ENCODE data around the gene OR4D2.
A peak's percentile ranks its signal among the peaks of the same experiment; 100 is the strongest.

Gene OR4D2

DNA sequence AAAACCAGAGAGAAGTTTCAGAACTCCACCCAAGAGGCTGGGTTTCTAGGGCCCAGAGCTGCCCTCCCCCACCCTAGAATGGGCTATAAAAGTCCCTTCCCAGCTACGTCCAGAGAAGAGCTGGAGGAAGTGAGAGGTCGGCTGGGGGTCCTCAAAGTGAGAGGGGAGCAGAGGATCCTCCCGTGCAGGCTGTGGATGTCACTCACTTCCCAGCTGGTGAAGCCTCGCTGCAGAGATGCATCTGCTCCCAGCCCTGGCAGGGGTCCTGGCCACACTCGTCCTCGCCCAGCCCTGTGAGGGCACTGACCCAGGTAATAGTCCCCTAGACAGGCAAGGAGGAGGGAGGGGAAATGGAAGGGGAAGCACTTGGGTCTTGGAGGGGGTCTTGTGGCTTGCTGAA, 25.8 kb downstream of the OR4D2 start, which contains the start of gene EPX:
TSS of gene EPX (plus strand) at position 115 of the 400 bp plus-strand sequence. CDS start at position 236, 121 bp downstream.
- Histone ChIP-seq H3K4me1 (ENCODE audit: control insufficient read depth, insufficient read depth, low read length) (peaks cover 11% of the 10 kb centered on the region), H3K4me3 (ENCODE audit: low read length) (no peak within 1 kb of the TSS), H3K9me3 (ENCODE audit: control insufficient read depth, low read length) (no peaks in the 10 kb centered on the region), H3K27me3 (replicated peaks; ENCODE audit: control insufficient read depth, insufficient read depth, low read length) (peaks cover 71% of the 10 kb centered on the region), H3K9ac (ENCODE audit: low read length) (no peak within 1 kb of the TSS), H3K36me3 (ENCODE audit: control insufficient read depth, insufficient read depth, low read length, severe bottlenecking) (no peaks in the 10 kb centered on the region)
- no peak for DNase-seq (ENCODE audit: low read depth)

DNA sequence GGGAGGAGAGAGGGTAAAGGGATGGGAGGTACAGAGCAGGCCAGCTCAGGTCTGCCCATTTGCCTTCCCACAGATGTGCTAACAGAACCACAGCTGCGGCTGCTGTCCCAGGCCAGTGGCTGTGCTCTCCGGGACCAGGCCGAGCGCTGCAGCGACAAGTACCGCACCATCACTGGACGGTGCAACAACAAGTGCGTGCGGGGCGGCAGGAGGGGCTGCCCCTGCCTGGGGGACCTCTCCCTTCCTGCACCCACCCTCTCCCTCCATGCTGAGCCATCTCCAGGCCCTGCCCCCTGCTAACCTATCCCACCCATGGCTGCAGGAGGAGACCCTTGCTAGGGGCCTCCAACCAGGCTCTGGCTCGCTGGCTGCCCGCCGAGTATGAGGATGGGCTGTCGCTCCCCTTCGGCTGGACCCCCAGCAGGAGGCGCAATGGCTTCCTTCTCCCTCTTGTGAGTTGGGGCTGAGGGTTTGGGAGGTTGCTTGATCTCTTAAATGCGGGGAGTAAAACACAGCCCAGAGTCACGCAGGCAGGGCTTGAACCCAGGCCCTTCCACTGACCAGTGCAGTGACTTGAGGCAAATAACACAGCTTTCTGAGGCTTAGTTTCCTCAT, 27.0 kb downstream of the OR4D2 start:
- peaks cover 11% of the 10 kb centered on the region for H3K4me1 ChIP-seq (ENCODE audit: control insufficient read depth, insufficient read depth, low read length)
- H3K36me3 ChIP-seq (ENCODE audit: control insufficient read depth, insufficient read depth, low read length, severe bottlenecking): no peaks in the 10 kb centered on the region
- H3K4me3 ChIP-seq (ENCODE audit: low read length): no peak overlapping the region
- H3K9me3 ChIP-seq (ENCODE audit: control insufficient read depth, low read length): no peaks in the 10 kb centered on the region
- no peak for DNase-seq (ENCODE audit: low read depth)
- peaks cover 73% of the 10 kb centered on the region for H3K27me3 ChIP-seq (replicated peaks; ENCODE audit: control insufficient read depth, insufficient read depth, low read length)
- H3K9ac ChIP-seq (ENCODE audit: low read length): no peak overlapping the region

DNA sequence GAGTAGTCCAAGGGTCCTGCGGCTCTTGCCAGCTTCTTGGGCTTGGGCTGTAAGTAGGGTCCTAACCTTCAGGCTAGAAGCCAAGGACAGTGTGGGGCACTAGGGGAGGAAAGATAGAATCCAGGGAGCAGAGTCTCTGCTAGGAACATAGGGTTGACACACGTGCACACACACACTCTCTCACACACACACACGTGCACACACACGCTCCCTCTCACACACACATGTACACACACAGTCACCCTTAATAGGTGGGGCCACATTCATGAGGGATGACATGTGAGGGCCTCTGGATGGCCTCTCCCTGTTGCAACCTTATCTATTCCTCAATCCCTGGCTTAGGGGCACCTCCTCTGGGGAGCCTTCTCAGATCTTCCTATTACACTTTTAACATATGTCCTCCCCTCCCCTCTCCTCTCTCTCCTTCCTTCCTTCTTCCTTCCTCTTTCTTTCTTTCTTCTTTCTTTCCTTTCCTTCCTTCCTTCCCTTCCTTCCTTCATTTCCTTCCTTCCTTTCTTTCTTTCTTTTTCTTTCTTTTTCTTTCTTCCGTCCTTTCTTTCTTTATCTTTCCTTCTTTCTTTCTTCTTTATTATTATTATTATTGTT, 28.8 kb downstream of the OR4D2 start:
- peaks cover 87% of the 10 kb centered on the region for H3K27me3 ChIP-seq (replicated peaks; ENCODE audit: control insufficient read depth, insufficient read depth, low read length)
- H3K4me3 ChIP-seq (ENCODE audit: low read length): no peak overlapping the region
- no peak overlapping the region for H3K9ac ChIP-seq (ENCODE audit: low read length)
- H3K36me3 ChIP-seq (ENCODE audit: control insufficient read depth, insufficient read depth, low read length, severe bottlenecking): no peaks in the 10 kb centered on the region
- H3K9me3 ChIP-seq (ENCODE audit: control insufficient read depth, low read length): no peaks in the 10 kb centered on the region
- no peak for DNase-seq (ENCODE audit: low read depth)
- no peaks in the 10 kb centered on the region for H3K4me1 ChIP-seq (ENCODE audit: control insufficient read depth, insufficient read depth, low read length)

DNA sequence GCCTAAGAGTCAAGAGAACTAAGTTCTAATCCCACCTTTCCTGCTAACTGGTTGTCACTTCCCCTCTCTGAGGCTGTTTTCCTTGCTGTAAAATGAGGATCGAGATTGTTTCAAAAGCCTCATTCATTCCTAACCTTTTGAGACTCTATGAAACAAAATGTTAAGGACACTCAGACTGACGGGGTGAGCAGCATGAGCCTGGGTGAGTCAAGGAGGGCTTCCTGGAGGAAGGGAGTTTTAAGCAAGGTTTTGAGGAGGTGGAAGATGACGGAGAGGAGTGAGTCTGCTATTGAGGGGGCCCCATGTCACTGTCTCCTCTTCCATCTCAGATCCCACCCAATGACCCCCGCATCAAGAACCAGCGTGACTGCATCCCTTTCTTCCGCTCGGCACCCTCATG, 29.8 kb downstream of the OR4D2 start:
- H3K4me1 ChIP-seq (ENCODE audit: control insufficient read depth, insufficient read depth, low read length): no peaks in the 10 kb centered on the region
- H3K9ac ChIP-seq (ENCODE audit: low read length): no peak overlapping the region
- peaks cover 79% of the 10 kb centered on the region for H3K27me3 ChIP-seq (replicated peaks; ENCODE audit: control insufficient read depth, insufficient read depth, low read length)
- no peak overlapping the region for H3K4me3 ChIP-seq (ENCODE audit: low read length)
- no peaks in the 10 kb centered on the region for H3K36me3 ChIP-seq (ENCODE audit: control insufficient read depth, insufficient read depth, low read length, severe bottlenecking)
- no peaks in the 10 kb centered on the region for H3K9me3 ChIP-seq (ENCODE audit: control insufficient read depth, low read length)
- no peak for DNase-seq (ENCODE audit: low read depth)

DNA sequence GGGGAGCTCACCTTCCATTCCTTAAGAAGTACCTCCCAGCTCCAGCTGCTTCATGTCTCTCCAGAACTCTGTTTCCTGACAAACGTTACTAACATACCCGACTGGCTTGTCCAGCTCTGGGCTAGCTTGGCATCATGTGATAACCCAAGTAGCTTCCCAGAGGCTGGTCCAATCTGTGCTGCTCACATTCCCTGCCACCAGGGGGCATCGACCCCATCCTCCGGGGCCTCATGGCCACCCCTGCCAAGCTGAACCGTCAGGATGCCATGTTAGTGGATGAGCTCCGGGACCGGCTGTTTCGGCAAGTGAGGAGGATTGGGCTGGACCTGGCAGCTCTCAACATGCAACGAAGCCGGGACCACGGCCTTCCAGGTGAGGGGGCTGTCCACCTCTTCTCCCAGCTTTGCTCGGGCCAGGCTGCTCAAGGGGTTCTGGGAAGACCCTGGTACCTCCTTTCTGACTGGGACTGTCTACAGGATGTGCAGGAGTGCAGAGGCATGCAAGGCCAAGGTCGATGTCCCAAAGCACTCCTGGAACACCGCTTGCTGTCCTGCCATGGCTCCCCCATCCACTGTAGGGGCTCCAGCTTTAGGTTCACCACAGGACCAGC, 33.3 kb downstream of the OR4D2 start:
- H3K4me3 ChIP-seq (ENCODE audit: low read length): no peak overlapping the region
- no peak overlapping the region for H3K9ac ChIP-seq (ENCODE audit: low read length)
- H3K4me1 ChIP-seq (ENCODE audit: control insufficient read depth, insufficient read depth, low read length): no peaks in the 10 kb centered on the region
- H3K9me3 ChIP-seq (ENCODE audit: control insufficient read depth, low read length): no peaks in the 10 kb centered on the region
- H3K27me3 ChIP-seq (replicated peaks; ENCODE audit: control insufficient read depth, insufficient read depth, low read length): peaks cover 48% of the 10 kb centered on the region
- peak; percentile 26 for DNase-seq (ENCODE audit: low read depth)
- H3K36me3 ChIP-seq (ENCODE audit: control insufficient read depth, insufficient read depth, low read length, severe bottlenecking): no peaks in the 10 kb centered on the region

DNA sequence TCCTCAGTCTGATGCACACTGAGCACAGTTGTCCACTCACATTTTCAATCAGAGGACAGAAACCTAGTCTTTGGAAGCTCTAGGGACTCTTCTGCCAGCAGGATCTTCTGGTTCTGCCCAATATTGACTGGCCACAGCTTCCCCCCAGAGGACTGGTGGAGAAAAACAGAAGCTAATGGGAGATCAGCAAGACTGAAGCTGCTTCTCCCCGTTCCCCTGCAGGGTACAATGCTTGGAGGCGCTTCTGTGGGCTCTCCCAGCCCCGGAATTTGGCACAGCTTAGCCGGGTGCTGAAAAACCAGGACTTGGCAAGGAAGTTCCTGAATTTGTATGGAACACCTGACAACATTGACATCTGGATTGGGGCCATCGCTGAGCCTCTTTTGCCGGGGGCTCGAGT, 36.1 kb downstream of the OR4D2 start:
- no peak for DNase-seq (ENCODE audit: low read depth)

DNA sequence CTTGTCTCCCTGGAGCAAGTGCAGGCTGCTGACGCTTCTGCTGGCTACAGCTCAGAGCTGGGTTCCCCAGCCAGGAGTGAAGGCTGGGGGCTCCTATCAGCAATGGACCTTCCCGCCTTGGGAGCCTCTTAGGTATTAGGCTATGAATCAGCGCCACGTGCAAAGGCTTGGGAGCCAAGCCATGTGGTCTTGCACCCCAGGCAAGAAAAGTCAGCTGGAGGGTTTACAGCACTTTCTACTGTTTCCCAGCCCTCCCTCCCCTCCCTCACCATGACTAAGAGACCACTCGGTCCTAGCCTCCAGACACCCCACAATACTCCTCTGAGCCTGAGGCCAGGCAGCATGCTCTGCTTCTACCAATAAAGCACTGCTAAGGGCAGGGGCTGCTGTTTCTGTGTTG, 38.0 kb downstream of the OR4D2 start:
- Histone ChIP-seq H3K9ac (ENCODE audit: low read length) (no peak overlapping the region), H3K4me1 (ENCODE audit: control insufficient read depth, insufficient read depth, low read length) (no peaks in the 10 kb centered on the region), H3K9me3 (ENCODE audit: control insufficient read depth, low read length) (no peaks in the 10 kb centered on the region), H3K27me3 (replicated peaks; ENCODE audit: control insufficient read depth, insufficient read depth, low read length) (peaks cover 10% of the 10 kb centered on the region), H3K36me3 (ENCODE audit: control insufficient read depth, insufficient read depth, low read length, severe bottlenecking) (peaks cover 29% of the 10 kb centered on the region), H3K4me3 (ENCODE audit: low read length) (no peak overlapping the region)
- no peak for DNase-seq (ENCODE audit: low read depth)

More for the DNA sequence above, 36.1 kb downstream of the OR4D2 start:
- no peaks in the 10 kb centered on the region for H3K4me1 ChIP-seq (ENCODE audit: control insufficient read depth, insufficient read depth, low read length)
- H3K4me3 ChIP-seq (ENCODE audit: low read length): no peak overlapping the region
- H3K9me3 ChIP-seq (ENCODE audit: control insufficient read depth, low read length): no peaks in the 10 kb centered on the region
- H3K27me3 ChIP-seq (replicated peaks; ENCODE audit: control insufficient read depth, insufficient read depth, low read length): peaks cover 29% of the 10 kb centered on the region
- no peak overlapping the region for H3K9ac ChIP-seq (ENCODE audit: low read length)
- peaks cover 16% of the 10 kb centered on the region for H3K36me3 ChIP-seq (ENCODE audit: control insufficient read depth, insufficient read depth, low read length, severe bottlenecking)

DNA sequence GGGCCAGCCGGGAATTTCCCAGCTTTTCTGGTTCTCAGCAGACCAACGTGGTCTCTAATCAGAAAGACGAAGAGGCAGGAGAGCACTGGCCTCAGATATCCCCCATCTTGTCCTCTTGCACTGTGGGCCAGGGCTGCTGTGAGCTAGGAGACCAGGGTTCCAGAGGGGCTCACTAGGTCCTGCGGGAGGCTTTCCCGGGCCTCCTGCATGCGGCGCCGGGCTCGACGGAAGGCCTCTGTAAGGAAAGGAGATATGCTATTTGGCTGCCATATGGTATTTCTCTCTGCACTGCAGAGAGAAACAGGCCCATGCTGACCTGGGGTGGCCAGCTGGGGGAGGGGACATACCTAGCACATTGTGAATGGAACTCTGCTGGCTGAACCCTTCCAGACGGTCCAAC, 39.2 kb downstream of the OR4D2 start:
- Histone ChIP-seq H3K36me3 (ENCODE audit: control insufficient read depth, insufficient read depth, low read length, severe bottlenecking) (peaks cover 38% of the 10 kb centered on the region), H3K9me3 (ENCODE audit: control insufficient read depth, low read length) (no peaks in the 10 kb centered on the region), H3K27me3 (replicated peaks; ENCODE audit: control insufficient read depth, insufficient read depth, low read length) (no peaks in the 10 kb centered on the region), H3K9ac (ENCODE audit: low read length) (no peak overlapping the region), H3K4me1 (ENCODE audit: control insufficient read depth, insufficient read depth, low read length) (no peaks in the 10 kb centered on the region), H3K4me3 (ENCODE audit: low read length) (no peak overlapping the region)
- DNase-seq (ENCODE audit: low read depth): no peak

DNA sequence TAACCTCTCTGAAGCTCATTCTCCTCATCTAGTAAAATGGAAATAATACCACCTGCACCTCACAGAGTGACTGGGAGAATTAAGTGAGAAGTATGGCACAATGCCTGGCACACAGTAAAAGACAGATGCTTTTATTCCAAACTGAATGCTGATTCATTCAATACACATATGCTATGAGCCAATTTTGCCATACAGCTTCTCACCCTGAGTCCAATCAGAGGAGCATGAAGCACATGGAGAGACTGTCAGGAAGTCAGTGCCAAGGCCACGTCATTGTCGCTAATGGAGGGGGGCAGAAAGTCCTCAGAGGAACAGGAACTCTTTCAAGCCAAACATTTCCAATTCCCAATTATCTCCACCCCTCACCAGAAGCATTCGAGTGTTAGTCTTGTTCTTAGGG, 40.7 kb downstream of the OR4D2 start:
- Histone ChIP-seq H3K36me3 (ENCODE audit: control insufficient read depth, insufficient read depth, low read length, severe bottlenecking) (peaks cover 44% of the 10 kb centered on the region), H3K4me1 (ENCODE audit: control insufficient read depth, insufficient read depth, low read length) (no peaks in the 10 kb centered on the region), H3K27me3 (replicated peaks; ENCODE audit: control insufficient read depth, insufficient read depth, low read length) (no peaks in the 10 kb centered on the region), H3K4me3 (ENCODE audit: low read length) (no peak overlapping the region), H3K9ac (ENCODE audit: low read length) (no peak overlapping the region), H3K9me3 (ENCODE audit: control insufficient read depth, low read length) (no peaks in the 10 kb centered on the region)
- no peak for DNase-seq (ENCODE audit: low read depth)

DNA sequence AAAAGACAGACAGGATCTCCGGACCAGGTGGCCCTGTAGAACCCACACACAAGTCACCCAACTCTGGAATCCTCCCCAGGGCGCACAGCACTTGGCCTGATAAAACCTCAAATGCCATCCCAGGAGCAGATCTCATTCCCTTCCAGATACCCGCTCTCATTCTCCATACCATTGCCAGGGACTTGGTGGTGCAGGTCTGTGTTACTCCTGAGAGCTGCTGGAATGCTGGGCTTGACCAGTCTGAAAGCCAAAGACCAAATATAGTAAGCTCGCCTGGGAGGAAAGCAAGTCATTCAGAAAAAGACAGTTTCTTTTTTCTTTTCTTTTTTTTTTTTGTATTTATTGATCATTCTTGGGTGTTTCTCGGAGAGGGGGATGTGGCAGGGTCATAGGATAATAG, 41.6 kb downstream of the OR4D2 start:
- peaks cover 53% of the 10 kb centered on the region for H3K36me3 ChIP-seq (ENCODE audit: control insufficient read depth, insufficient read depth, low read length, severe bottlenecking)
- no peak for DNase-seq (ENCODE audit: low read depth)

DNA sequence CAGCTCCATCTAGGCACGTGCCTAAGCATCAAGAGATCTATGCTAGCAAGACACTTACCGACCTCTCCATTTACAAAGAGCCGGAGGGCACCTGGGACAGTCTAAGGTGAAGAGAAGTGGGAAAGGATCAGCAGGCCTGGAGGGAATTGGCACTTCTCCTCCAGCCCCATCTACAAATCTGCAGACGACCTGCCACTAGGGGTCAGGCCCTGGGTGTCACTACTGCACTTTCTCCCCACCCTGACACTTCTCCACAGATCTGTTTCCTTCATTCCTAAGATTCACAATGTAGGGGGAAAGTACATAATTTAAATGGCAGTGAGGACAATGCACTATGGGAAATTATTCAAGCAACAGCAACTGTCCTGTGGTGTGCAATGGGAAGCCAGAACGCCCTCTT, 44.1 kb downstream of the OR4D2 start:
- H3K4me3 ChIP-seq (ENCODE audit: low read length): no peak overlapping the region

More for the DNA sequence above, 41.6 kb downstream of the OR4D2 start:
- H3K4me1 ChIP-seq (ENCODE audit: control insufficient read depth, insufficient read depth, low read length): no peaks in the 10 kb centered on the region
- H3K9ac ChIP-seq (ENCODE audit: low read length): no peak overlapping the region
- H3K9me3 ChIP-seq (ENCODE audit: control insufficient read depth, low read length): no peaks in the 10 kb centered on the region
- H3K27me3 ChIP-seq (replicated peaks; ENCODE audit: control insufficient read depth, insufficient read depth, low read length): no peaks in the 10 kb centered on the region
- no peak overlapping the region for H3K4me3 ChIP-seq (ENCODE audit: low read length)

More for the DNA sequence above, 44.1 kb downstream of the OR4D2 start:
- no peaks in the 10 kb centered on the region for H3K27me3 ChIP-seq (replicated peaks; ENCODE audit: control insufficient read depth, insufficient read depth, low read length)
- DNase-seq (ENCODE audit: low read depth): no peak
- H3K9ac ChIP-seq (ENCODE audit: low read length): no peak overlapping the region
- H3K4me1 ChIP-seq (ENCODE audit: control insufficient read depth, insufficient read depth, low read length): no peaks in the 10 kb centered on the region
- peaks cover 58% of the 10 kb centered on the region for H3K36me3 ChIP-seq (ENCODE audit: control insufficient read depth, insufficient read depth, low read length, severe bottlenecking)
- no peaks in the 10 kb centered on the region for H3K9me3 ChIP-seq (ENCODE audit: control insufficient read depth, low read length)

All from adipocyte (in vitro differentiated cells).